ENCODE results near the gene NAALADL2. TPM values are rescaled to one million over a fixed set of nuclear protein-coding genes. Genes with fewer than 3 reads are reported as not detected.
"Not testable (repeated sequence)": the region's sequence is repeated elsewhere in the genome, so short reads cannot be mapped to it uniquely, and the experiment has no call there.

The NAALADL2 gene
- total and polyA plus RNA-seq, 2 donors (not counting 1 experiment from before 2014, with no cell fraction given): not detected

GRCh38 chr3:175371187-175371586 is 512.1 kb downstream of the NAALADL2 start:
- DNase-seq; H3K4me3 ChIP-seq (ENCODE audit: control extremely low read depth in 1 of 5, extremely low read depth in 1 of 5, insufficient read depth in 1 of 5, low read depth in 2 of 5, low read length in 4 of 5); H3K9me3 Mint-ChIP-seq (ENCODE audit: insufficient read depth); intact Hi-C loops (cut with micrococcal nuclease); H3K4me2 ChIP-seq (replicated peaks; ENCODE audit: low read depth, low read length, poor library complexity, severe bottlenecking); H3K36me3 ChIP-seq (replicated peaks in 1 of 2; ENCODE audit: control extremely low read depth in 1 of 2, control insufficient read depth in 1 of 2, extremely low read depth in 1 of 2, insufficient read depth in 2 of 2, low read length in 1 of 2); H3K9ac ChIP-seq (ENCODE audit: low read length); H3K9me3 ChIP-seq (ENCODE audit: control extremely low read depth in 1 of 3, control insufficient read depth in 2 of 3, insufficient read depth in 1 of 3, low read length in 2 of 3); H3K4me1 ChIP-seq (ENCODE audit: control insufficient read depth in 2 of 2, insufficient read depth in 2 of 2, low read length in 2 of 2); H3K79me2 ChIP-seq (ENCODE audit: control insufficient read depth, insufficient read depth, low read length); H3K27me3 ChIP-seq (replicated peaks in 1 of 4; ENCODE audit: control extremely low read depth in 1 of 4, control insufficient read depth in 3 of 4, insufficient read depth in 4 of 4, low read length in 3 of 4); H3K4me3 Mint-ChIP-seq; H3K27me3 Mint-ChIP-seq; H3K27ac ChIP-seq (ENCODE audit: low read length in 2 of 2); H3K27ac Mint-ChIP-seq; POLR2A ChIA-PET; CTCF ChIA-PET; H4K20me1 ChIP-seq (ENCODE audit: control insufficient read depth, insufficient read depth, low read length, poor library complexity, severe bottlenecking); ATAC-seq (ENCODE audit: low read depth); H3K4me1 Mint-ChIP-seq; H2AFZ ChIP-seq (ENCODE audit: insufficient read depth, low read depth, low read length, poor library complexity, severe bottlenecking): not testable (repeated sequence)
- 99% methylated on average over 11 of the region's 18 CpGs for WGBS (ENCODE audit: insufficient coverage)

GRCh38 chr3:175374705-175375104 is 515.6 kb downstream of the NAALADL2 start:
- intact Hi-C loops (cut with micrococcal nuclease): no loop called here
- H3K9ac ChIP-seq (ENCODE audit: low read length): no peak overlapping the region
- no peaks in the 10 kb centered on the region for H3K36me3 ChIP-seq (replicated peaks in 1 of 2; ENCODE audit: control extremely low read depth in 1 of 2, control insufficient read depth in 1 of 2, extremely low read depth in 1 of 2, insufficient read depth in 2 of 2, low read length in 1 of 2)
- ChIA-PET POLR2A (no interaction called here), CTCF (no interaction called here)
- ATAC-seq (ENCODE audit: low read depth) (no peak), DNase-seq (no peak)
- H3K9me3 ChIP-seq (ENCODE audit: control extremely low read depth in 1 of 3, control insufficient read depth in 2 of 3, insufficient read depth in 1 of 3, low read length in 2 of 3): peaks cover 0 to 4% (median 0%) of the 10 kb centered on the region in 3 donors
- no peaks in the 10 kb centered on the region for H3K27me3 ChIP-seq (replicated peaks in 1 of 4; ENCODE audit: control extremely low read depth in 1 of 4, control insufficient read depth in 3 of 4, insufficient read depth in 4 of 4, low read length in 3 of 4)
- Mint-ChIP-seq H3K4me3 (no peak overlapping the region), H3K4me1 (no peaks in the 10 kb centered on the region), H3K9me3 (ENCODE audit: insufficient read depth) (no peaks in the 10 kb centered on the region), H3K27me3 (no peaks in the 10 kb centered on the region), H3K27ac (no peak overlapping the region)
- no peak overlapping the region for H2AFZ ChIP-seq (ENCODE audit: insufficient read depth, low read depth, low read length, poor library complexity, severe bottlenecking)
- no peak overlapping the region for H3K4me3 ChIP-seq (ENCODE audit: control extremely low read depth in 1 of 5, extremely low read depth in 1 of 5, insufficient read depth in 1 of 5, low read depth in 2 of 5, low read length in 4 of 5)
- H4K20me1 ChIP-seq (ENCODE audit: control insufficient read depth, insufficient read depth, low read length, poor library complexity, severe bottlenecking): no peaks in the 10 kb centered on the region
- no peaks in the 10 kb centered on the region for H3K4me1 ChIP-seq (ENCODE audit: control insufficient read depth in 2 of 2, insufficient read depth in 2 of 2, low read length in 2 of 2)
- no peaks in the 10 kb centered on the region for H3K79me2 ChIP-seq (ENCODE audit: control insufficient read depth, insufficient read depth, low read length)
- H3K4me2 ChIP-seq (replicated peaks; ENCODE audit: low read depth, low read length, poor library complexity, severe bottlenecking): no peak overlapping the region
- no peak overlapping the region for H3K27ac ChIP-seq (ENCODE audit: low read length in 2 of 2)
- no peak for TF ChIP-seq EZH2 (IDR thresholded peaks at IDR 0.05; ENCODE audit: borderline replicate concordance, insufficient read depth, low read depth, low read length, poor library complexity, severe bottlenecking)
- no CpG with 5 or more reads among the region's 1 CpG for WGBS (ENCODE audit: insufficient coverage)

Measured in B cell (primary cell).